Daoy (cell line): ENCODE measurements around the gene SEMA4D. TPM values are rescaled to one million over a fixed set of nuclear protein-coding genes. Genes with fewer than 3 reads are reported as not detected.

Source experiments
- DNase-seq: peaks from one replicate; pipeline ENCODE4 v3.0.0-alpha.2; 2015; ENCODE audit warnings: low read depth
- total RNA-seq: library from RNA; depleted of rRNA; stranded (reverse); fragments of >200 nt; shearing (Covaris generic); gene quantifications from 2 replicates; pipeline ENCODE4 v1.2.3, GENCODE V29; 2014

The SEMA4D gene
- total RNA-seq, 1 experiment from 2014 or later: 4.5 TPM

- no peak for DNase-seq
These were observed 85.0 kb downstream of the SEMA4D start for GRCh38 chr9:89412951-89413350.

- no peak for DNase-seq
These were observed 85.4 kb downstream of the SEMA4D start for GRCh38 chr9:89412541-89412940.

- DNase-seq: no peak
These were observed 86.2 kb downstream of the SEMA4D start for GRCh38 chr9:89411759-89412158.

- peak; percentile 52 for DNase-seq
These were observed 87.1 kb downstream of the SEMA4D start for GRCh38 chr9:89410641-89411350.

GRCh38 chr9:89410022-89410421, 87.9 kb downstream of the SEMA4D start:
- no peak for DNase-seq

GRCh38 chr9:89409466-89409865, 88.4 kb downstream of the SEMA4D start:
- no peak for DNase-seq

- peak; percentile 56 for DNase-seq
These were observed 89.2 kb downstream of the SEMA4D start for GRCh38 chr9:89408628-89409101.

GRCh38 chr9:89407070-89407469, 90.8 kb downstream of the SEMA4D start:
- DNase-seq: no peak

GRCh38 chr9:89405826-89406225, 92.1 kb downstream of the SEMA4D start:
- no peak for DNase-seq

- no peak for DNase-seq
These were observed 93.8 kb downstream of the SEMA4D start for GRCh38 chr9:89404074-89404473.

- DNase-seq: no peak
These were observed 95.1 kb downstream of the SEMA4D start for GRCh38 chr9:89402695-89403427.

GRCh38 chr9:89400403-89401116, 97.4 kb downstream of the SEMA4D start:
- DNase-seq: no peak

- DNase-seq: no peak
These were observed 99.3 kb downstream of the SEMA4D start for GRCh38 chr9:89398621-89399020.

- no peak for DNase-seq
These were observed 100.4 kb downstream of the SEMA4D start for GRCh38 chr9:89397471-89397870.

GRCh38 chr9:89395931-89396710, 101.8 kb downstream of the SEMA4D start:
- no peak for DNase-seq

GRCh38 chr9:89394412-89394811, 103.5 kb downstream of the SEMA4D start:
- no peak for DNase-seq

- no peak for DNase-seq
These were observed 106.3 kb downstream of the SEMA4D start for GRCh38 chr9:89391585-89391984.

GRCh38 chr9:89390578-89391116, 107.3 kb downstream of the SEMA4D start:
- DNase-seq: no peak

- DNase-seq: no peak
These were observed 107.8 kb downstream of the SEMA4D start for GRCh38 chr9:89390068-89390555.

GRCh38 chr9:89388868-89389177, 109.1 kb downstream of the SEMA4D start:
- no peak for DNase-seq

GRCh38 chr9:89388084-89388867, 109.6 kb downstream of the SEMA4D start:
- no peak for DNase-seq
